Measurements from ENCODE around the gene RFX4.

The RFX4 gene

DNA sequence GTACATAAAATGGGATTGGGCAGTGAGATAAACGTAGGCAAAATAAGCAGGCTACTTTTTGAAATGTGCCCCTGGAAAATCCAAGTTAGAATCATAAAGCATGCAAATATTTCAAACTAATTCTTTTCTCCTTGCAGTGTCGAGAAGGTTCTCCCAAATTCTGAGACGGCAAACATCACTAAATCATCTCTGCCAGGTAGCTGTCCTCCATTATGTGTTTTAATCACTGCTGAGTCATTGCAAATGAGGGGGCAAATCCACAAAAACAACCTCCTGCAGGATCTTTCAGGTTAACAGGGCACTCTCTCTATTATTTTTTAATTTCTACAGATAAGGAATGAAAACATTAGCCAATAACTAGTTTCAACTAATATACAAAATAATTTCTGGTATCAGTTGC is 128.5 kb downstream of the RFX4 start:
- H3K27ac ChIP-seq (ENCODE audit: low read length): no peak overlapping the region
- no peaks in the 10 kb centered on the region for H4K20me1 ChIP-seq (ENCODE audit: insufficient read depth, low read length)
- no peaks in the 10 kb centered on the region for H3K9me3 ChIP-seq (replicated peaks; ENCODE audit: insufficient read depth, low read length)
- H3K79me2 ChIP-seq (ENCODE audit: low read length): no peaks in the 10 kb centered on the region
- H2AFZ ChIP-seq (ENCODE audit: low read length): no peak overlapping the region
- no peaks in the 10 kb centered on the region for H3K36me3 ChIP-seq (replicated peaks; ENCODE audit: insufficient read depth, low read length)
- H3K27me3 ChIP-seq (replicated peaks; ENCODE audit: insufficient read depth, low read length): no peaks in the 10 kb centered on the region
- no peaks in the 10 kb centered on the region for H3F3A ChIP-seq (ENCODE audit: insufficient read depth, low read length)
- no peaks in the 10 kb centered on the region for H3K4me1 ChIP-seq (ENCODE audit: low read length)
- H3K9ac ChIP-seq (ENCODE audit: low read length): no peak overlapping the region
- no peaks in the 10 kb centered on the region for H3K9me2 ChIP-seq (replicated peaks; ENCODE audit: insufficient read depth, low read length)
- no peak overlapping the region for H3K4me3 ChIP-seq (ENCODE audit: low read length)
- TF ChIP-seq CTCF (IDR thresholded peaks at IDR 0.05; ENCODE audit: low read length) (no peak), EZH2 (optimal IDR thresholded peaks at IDR 0.05; ENCODE audit: low read depth, low read length) (no peak), EZH2phosphoT487 (IDR thresholded peaks at IDR 0.05; ENCODE audit: low read length) (no peak)
- no peak overlapping the region for H3K4me2 ChIP-seq (ENCODE audit: low read depth, low read length)
- DNase-seq: no peak

DNA sequence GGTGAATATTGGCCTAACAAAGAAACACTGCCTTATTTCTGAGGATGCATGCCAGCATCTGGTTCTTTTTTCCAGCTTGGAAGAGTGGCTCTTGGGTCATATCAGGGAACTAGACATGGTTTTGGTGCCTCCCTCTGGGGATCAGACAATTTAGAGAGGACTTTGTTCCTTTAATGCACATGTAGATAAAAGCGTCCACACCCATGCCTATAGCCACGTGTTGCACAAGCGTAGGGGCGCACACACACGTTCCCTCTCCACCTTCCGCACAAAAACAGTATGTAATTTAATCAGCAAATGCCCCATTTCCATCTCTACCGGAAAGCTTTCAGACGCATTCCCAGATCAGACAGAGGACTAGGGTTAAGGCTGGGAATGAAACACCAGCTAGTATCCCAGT is 130.0 kb downstream of the RFX4 start:
- no peak for TF ChIP-seq EZH2phosphoT487 (IDR thresholded peaks at IDR 0.05; ENCODE audit: low read length)
- no peak for TF ChIP-seq EZH2 (optimal IDR thresholded peaks at IDR 0.05; ENCODE audit: low read depth, low read length)
- no peak for TF ChIP-seq CTCF (IDR thresholded peaks at IDR 0.05; ENCODE audit: low read length)
- H3K79me2 ChIP-seq (ENCODE audit: low read length): no peaks in the 10 kb centered on the region
- H3K9ac ChIP-seq (ENCODE audit: low read length): no peak overlapping the region
- no peaks in the 10 kb centered on the region for H3F3A ChIP-seq (ENCODE audit: insufficient read depth, low read length)
- H3K4me2 ChIP-seq (ENCODE audit: low read depth, low read length): no peak overlapping the region
- H3K4me1 ChIP-seq (ENCODE audit: low read length): no peaks in the 10 kb centered on the region
- H3K9me3 ChIP-seq (replicated peaks; ENCODE audit: insufficient read depth, low read length): no peaks in the 10 kb centered on the region
- H3K27ac ChIP-seq (ENCODE audit: low read length): no peak overlapping the region
- no peak overlapping the region for H2AFZ ChIP-seq (ENCODE audit: low read length)
- H4K20me1 ChIP-seq (ENCODE audit: insufficient read depth, low read length): no peaks in the 10 kb centered on the region
- H3K9me2 ChIP-seq (replicated peaks; ENCODE audit: insufficient read depth, low read length): no peaks in the 10 kb centered on the region
- no peaks in the 10 kb centered on the region for H3K27me3 ChIP-seq (replicated peaks; ENCODE audit: insufficient read depth, low read length)
- no peak overlapping the region for H3K4me3 ChIP-seq (ENCODE audit: low read length)
- no peaks in the 10 kb centered on the region for H3K36me3 ChIP-seq (replicated peaks; ENCODE audit: insufficient read depth, low read length)
- no peak for DNase-seq

- TF ChIP-seq CTCF (IDR thresholded peaks at IDR 0.05; ENCODE audit: low read length) (no peak), EZH2 (optimal IDR thresholded peaks at IDR 0.05; ENCODE audit: low read depth, low read length) (no peak), EZH2phosphoT487 (IDR thresholded peaks at IDR 0.05; ENCODE audit: low read length) (no peak)
- no peaks in the 10 kb centered on the region for H4K20me1 ChIP-seq (ENCODE audit: insufficient read depth, low read length)
- no peaks in the 10 kb centered on the region for H3K36me3 ChIP-seq (replicated peaks; ENCODE audit: insufficient read depth, low read length)
- no peaks in the 10 kb centered on the region for H3K4me1 ChIP-seq (ENCODE audit: low read length)
- no peak overlapping the region for H3K4me2 ChIP-seq (ENCODE audit: low read depth, low read length)
- no peaks in the 10 kb centered on the region for H3F3A ChIP-seq (ENCODE audit: insufficient read depth, low read length)
- no peak overlapping the region for H3K9ac ChIP-seq (ENCODE audit: low read length)
- no peaks in the 10 kb centered on the region for H3K9me2 ChIP-seq (replicated peaks; ENCODE audit: insufficient read depth, low read length)
- no peaks in the 10 kb centered on the region for H3K27me3 ChIP-seq (replicated peaks; ENCODE audit: insufficient read depth, low read length)
- no peaks in the 10 kb centered on the region for H3K79me2 ChIP-seq (ENCODE audit: low read length)
- DNase-seq: no peak
- no peaks in the 10 kb centered on the region for H3K9me3 ChIP-seq (replicated peaks; ENCODE audit: insufficient read depth, low read length)
- no peak overlapping the region for H2AFZ ChIP-seq (ENCODE audit: low read length)
- no peak overlapping the region for H3K4me3 ChIP-seq (ENCODE audit: low read length)
- H3K27ac ChIP-seq (ENCODE audit: low read length): no peak overlapping the region
Observed at GRCh38 chr12:106714926-106715325, 132.1 kb downstream of the RFX4 start.

All from MM.1S (cell line).